MM.1S (cell line): Measurements from ENCODE around the gene PPIAL4G.
"Not testable (repeated sequence)": the region's sequence is repeated elsewhere in the genome, so short reads cannot be mapped to it uniquely, and the experiment has no call there.

Experiments
- CTCF ChIP-seq: fragments of 300-600 bp; sonication (generic); IDR thresholded peaks from 2 replicates; pipeline ENCODE4 v1.5.1; 2016; ENCODE audit warnings: antibody characterized with exemption, low read length, mixed read lengths
- EZH2 ChIP-seq: fragments of 300-600 bp; sonication (generic); optimal IDR thresholded peaks from 2 replicates; pipeline ENCODE3; 2017; ENCODE audit warnings: low read depth, mild to moderate bottlenecking, antibody characterized with exemption, low read length, mixed read lengths
- EZH2phosphoT487 ChIP-seq: fragments of 300-600 bp; sonication (generic); IDR thresholded peaks from 2 replicates; pipeline ENCODE4 v1.6.1; 2018; ENCODE audit warnings: antibody characterized with exemption, low read length

- not testable (repeated sequence) for TF ChIP-seq CTCF, EZH2, EZH2phosphoT487
Observed at GRCh38 chr1:148522561-148523204, 39.6 kb upstream of the PPIAL4G start.
